AG09319 (cell line): Measurements from ENCODE around the gene FBLN5.

Experiments
- DNase-seq: peaks from one replicate; pipeline ENCODE4 v3.0.0-alpha.2; 2010; ENCODE audit warnings: low read depth; ENCODE audit errors: extremely low read depth
- TF ChIP-seq, protein P1 (sequence below): IDR thresholded peaks from 2 replicates; pipeline ENCODE4 v1.5.1; 2011; ENCODE audit warnings: low read depth, mild to moderate bottlenecking, inconsistent platforms, low read length, moderate library complexity

FBLN5 gene

DNA sequence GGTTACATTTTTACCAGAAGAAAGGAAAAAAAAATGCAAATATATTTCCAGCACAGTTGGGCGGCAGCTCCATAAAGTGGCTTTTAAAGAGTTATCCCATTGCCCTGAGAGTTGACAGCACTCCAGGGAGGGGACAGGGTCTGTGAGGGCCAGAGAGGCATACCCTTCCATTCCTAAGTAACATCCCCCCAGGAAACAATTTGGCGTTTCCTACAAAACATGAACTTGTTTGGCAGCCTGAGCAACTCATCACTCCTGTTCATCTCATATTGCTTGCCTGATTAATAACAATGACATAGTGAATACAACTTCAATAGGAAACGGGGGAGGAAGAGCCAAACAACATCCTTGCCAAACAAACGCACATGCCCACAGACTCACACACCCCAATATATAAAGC lies 103.5 kb downstream of the FBLN5 start:
- no peak for DNase-seq
- TF ChIP-seq, protein P1, sequence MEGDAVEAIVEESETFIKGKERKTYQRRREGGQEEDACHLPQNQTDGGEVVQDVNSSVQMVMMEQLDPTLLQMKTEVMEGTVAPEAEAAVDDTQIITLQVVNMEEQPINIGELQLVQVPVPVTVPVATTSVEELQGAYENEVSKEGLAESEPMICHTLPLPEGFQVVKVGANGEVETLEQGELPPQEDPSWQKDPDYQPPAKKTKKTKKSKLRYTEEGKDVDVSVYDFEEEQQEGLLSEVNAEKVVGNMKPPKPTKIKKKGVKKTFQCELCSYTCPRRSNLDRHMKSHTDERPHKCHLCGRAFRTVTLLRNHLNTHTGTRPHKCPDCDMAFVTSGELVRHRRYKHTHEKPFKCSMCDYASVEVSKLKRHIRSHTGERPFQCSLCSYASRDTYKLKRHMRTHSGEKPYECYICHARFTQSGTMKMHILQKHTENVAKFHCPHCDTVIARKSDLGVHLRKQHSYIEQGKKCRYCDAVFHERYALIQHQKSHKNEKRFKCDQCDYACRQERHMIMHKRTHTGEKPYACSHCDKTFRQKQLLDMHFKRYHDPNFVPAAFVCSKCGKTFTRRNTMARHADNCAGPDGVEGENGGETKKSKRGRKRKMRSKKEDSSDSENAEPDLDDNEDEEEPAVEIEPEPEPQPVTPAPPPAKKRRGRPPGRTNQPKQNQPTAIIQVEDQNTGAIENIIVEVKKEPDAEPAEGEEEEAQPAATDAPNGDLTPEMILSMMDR, result no peak

DNA sequence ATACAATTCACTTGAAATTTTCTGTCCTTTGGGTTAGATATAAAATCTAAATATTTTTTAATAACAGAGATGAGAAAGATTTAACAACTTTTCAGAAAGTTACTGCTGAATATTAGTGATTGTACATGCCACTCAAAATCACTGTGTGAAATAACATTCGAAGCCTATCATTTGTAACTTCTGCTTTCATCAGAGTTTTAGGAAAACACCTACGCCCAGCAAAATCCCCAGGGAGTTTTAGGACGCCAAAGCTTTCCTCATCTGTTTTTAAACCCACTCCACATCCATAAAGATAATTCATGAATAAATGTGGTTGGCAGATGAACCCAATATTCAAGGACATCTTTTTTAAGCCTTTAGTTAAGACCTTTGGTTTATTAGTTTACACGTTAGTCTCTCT lies 104.1 kb downstream of the FBLN5 start:
- DNase-seq, result no peak
- TF ChIP-seq, protein P1, result no peak

DNA sequence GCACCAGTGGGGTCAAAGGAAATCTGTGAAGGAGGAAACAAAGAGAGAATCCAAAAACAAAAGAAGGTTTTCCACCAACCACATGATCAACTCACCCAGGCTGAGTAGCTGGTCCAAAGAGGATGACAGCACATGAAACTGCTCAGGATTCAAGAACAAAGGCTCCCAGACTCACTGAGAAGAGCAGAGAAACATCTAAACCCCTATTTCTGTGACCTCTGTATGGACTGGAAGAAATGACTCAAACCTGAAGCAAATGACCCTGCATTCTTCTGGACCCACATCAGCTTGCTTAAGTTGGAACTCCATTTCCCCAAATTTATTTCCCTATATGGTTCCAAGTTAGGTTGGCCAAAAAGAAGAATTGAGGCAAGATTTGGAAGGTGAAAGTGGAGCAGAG lies 106.4 kb downstream of the FBLN5 start:
- TF ChIP-seq, protein P1, result no peak

DNA sequence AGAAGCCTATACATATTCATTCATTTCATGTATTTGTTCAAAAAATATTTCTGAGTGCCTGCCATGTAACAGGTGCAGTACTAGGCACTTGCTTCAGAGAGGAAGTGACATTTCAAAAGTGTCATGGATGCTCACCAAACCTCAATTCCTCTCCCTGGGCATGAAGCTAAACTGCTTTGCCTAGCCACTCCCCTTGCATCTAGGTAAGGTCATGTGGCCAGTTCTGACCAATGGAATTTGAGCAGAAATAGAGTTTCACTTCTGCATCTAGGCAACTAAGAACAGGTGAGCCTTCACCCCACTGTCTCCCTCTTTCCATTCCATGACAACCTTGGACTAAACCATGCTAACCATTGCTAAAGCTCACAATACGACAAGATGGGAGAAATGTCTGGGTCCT lies 107.7 kb downstream of the FBLN5 start:
- TF ChIP-seq, protein P1, result no peak
- no peak for DNase-seq

More for the DNA sequence above, 106.4 kb downstream of the FBLN5 start:
- no peak for DNase-seq

GRCh38 chr14:91837076-91837475 lies 110.4 kb downstream of the FBLN5 start:
- DNase-seq, result no peak
- TF ChIP-seq, protein P1, result no peak

GRCh38 chr14:91835920-91836843 lies 111.3 kb downstream of the FBLN5 start:
- TF ChIP-seq, protein P1, result no peak
- no peak for DNase-seq

- TF ChIP-seq, protein P1, result no peak
- no peak for DNase-seq
Measured at GRCh38 chr14:91835197-91835919, 112.1 kb downstream of the FBLN5 start.
